Activated naive CD8-positive, alpha-beta T cell treated with anti-CD3 and anti-CD28 coated beads, Interleukin-2, amount 50 U/mL, for 24 hours (primary cell): ENCODE results near the gene SEPTIN12.
"Not testable (repeated sequence)": the region's sequence is repeated elsewhere in the genome, so short reads cannot be mapped to it uniquely, and the experiment has no call there.

Source experiments
- ATAC-seq: fragments of 150-1000 bp; cut with Tn5 transposase; one replicate; pipeline ENCODE4 v1.10.0; 2021
- DNase-seq: peaks from one replicate; pipeline ENCODE4 v3.0.0; 2021
- H3K27ac Mint-ChIP-seq: one replicate; pipeline ENCODE4 v1.8.0; 2021; ENCODE audit warnings: mild to moderate bottlenecking, mixed read lengths
- H3K27me3 Mint-ChIP-seq: one replicate; pipeline ENCODE4 v1.8.0; 2021; ENCODE audit warnings: mixed read lengths
- H3K36me3 Mint-ChIP-seq: one replicate; pipeline ENCODE4 v1.8.0; 2021; ENCODE audit warnings: low read depth, mixed read lengths
- H3K4me1 Mint-ChIP-seq: one replicate; pipeline ENCODE4 v1.8.0; 2021; ENCODE audit warnings: mixed read lengths
- H3K4me3 Mint-ChIP-seq: one replicate; pipeline ENCODE4 v1.8.0; 2021; ENCODE audit warnings: mild to moderate bottlenecking, moderate library complexity, mixed read lengths
- H3K9me3 Mint-ChIP-seq: one replicate; pipeline ENCODE4 v1.8.0; 2021; ENCODE audit warnings: mixed read lengths

Gene SEPTIN12

DNA sequence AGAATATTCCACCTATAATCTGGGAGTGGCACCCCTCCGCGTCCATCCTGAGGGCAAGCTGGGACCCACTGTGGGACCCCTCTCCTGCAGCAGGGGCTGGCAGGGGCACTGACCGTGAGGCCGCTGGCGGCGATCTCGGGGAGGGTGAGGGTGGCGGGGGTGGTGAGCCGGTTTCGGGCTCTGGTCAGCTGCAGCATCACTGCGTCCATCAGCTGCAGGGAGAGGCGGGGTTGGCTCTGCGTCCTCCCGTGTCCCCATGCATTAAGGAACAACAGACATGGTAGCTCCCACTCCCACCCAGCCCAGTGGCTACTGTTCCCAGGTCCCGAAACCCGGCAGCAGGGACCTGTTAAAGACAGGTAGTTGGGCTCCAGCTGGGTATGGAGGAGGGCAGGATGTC lies 10.3 kb upstream of the SEPTIN12 start:
- no peak overlapping the region for H3K4me3 Mint-ChIP-seq
- H3K36me3 Mint-ChIP-seq, result no peaks in the 10 kb centered on the region
- H3K27ac Mint-ChIP-seq, result no peak overlapping the region
- H3K4me1 Mint-ChIP-seq, result peaks cover 7% of the 10 kb centered on the region
- H3K27me3 Mint-ChIP-seq, result no peaks in the 10 kb centered on the region
- H3K9me3 Mint-ChIP-seq, result no peaks in the 10 kb centered on the region
- DNase-seq, result no peak
- no peak for ATAC-seq

DNA sequence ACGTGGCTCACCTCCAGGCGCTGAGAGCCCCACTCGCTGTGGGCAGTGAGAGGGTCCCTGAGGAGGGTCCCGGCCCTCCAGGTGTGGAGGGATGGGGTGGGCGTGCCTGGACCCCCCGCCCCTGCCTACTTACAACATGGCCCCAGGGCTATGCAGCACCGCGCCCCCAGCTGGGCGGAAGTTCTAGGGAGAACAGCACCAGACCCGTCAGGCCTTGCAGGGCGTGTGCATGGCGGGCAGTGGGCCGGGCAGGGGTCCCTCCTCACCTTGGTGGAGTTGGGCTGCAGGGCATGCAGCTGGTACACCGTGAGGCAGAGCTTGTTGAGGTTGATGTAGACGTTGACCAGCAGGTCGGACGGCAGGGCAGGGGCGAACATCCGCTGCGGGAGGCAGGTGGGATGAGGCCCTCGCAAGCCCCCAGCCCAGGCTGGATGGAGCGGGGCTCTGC lies 9.7 kb upstream of the SEPTIN12 start:
- no peaks in the 10 kb centered on the region for H3K27me3 Mint-ChIP-seq
- ATAC-seq (no peak), DNase-seq (no peak)
- no peak overlapping the region for H3K27ac Mint-ChIP-seq
- no peak overlapping the region for H3K4me3 Mint-ChIP-seq
- peaks cover 7% of the 10 kb centered on the region for H3K4me1 Mint-ChIP-seq
- H3K9me3 Mint-ChIP-seq, result no peaks in the 10 kb centered on the region
- H3K36me3 Mint-ChIP-seq, result no peaks in the 10 kb centered on the region

DNA sequence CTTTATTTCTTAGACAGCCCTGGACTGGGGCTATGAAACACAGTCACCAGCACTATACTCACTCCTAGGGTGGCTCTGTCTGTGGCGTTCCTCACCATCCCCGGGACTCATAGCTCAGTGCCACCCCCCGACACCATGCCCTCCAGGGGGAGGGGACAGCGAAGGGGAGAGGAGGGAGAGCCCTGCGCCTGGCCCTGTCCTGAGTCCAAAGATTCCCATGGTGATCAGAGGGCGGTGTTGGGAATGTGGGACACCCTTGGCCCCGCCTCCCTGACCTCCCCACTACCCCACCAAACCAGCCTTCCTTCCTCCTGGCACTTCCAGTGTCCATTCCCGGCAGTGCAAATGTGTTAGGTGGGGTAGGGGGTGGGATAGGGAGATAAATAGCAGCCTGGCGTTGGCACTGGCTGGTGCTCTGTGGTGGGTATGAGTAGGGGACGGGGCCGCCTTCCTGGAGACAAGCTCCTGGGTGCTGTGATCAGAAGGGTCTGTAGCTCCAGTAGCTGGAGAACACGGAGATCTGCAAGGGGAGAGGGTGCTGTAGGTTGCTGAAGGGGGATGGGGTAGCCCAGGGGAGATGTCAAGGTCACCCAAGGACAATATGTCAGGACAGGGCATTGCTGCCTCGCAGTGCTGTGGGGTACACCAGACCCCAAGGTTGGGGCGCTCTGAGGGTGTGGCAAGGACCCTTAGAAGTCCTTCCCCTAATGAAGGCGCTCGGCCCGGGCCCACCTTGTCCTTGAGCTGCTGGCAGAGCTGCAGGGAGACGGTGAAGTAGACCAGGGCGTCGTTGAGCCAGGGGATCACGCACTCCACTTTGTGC lies 9.0 kb upstream of the SEPTIN12 start:
- H3K9me3 Mint-ChIP-seq, result no peaks in the 10 kb centered on the region

DNA sequence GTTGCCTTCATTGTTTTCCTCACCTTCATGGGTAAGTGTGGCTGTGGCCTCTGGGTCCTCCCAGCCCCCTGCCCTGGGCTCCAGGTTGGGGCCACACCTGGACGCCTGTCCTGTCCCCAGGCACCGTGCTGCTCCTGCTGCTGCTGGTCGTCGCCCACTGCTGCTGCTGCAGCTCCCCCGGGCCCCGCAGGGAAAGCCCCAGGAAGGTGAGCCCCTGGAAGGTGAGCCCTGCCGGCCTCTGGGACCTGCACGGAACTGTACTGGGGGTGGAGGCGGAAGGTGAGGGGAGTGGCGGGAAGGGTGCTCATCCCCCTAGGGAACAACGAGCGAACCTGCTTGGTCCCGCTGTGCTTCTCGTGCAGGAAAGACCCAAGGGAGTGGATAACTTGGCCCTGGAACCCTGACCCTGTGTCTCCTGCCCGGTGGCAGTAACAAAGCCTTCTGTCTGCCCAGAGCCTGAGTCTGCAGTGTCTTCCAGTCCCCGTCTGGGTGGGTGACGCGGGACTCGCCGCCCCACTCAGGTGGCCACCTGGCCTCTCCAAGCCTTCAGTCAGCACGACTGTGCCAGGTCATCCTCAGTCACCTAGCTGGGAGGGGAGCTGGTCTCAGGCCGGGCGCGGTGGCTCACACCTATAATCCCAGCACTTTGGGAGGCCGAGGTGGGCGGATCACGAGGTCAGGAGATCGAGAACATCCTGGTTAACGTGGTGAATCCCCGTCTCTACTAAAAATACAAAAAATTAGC lies 7.9 kb upstream of the SEPTIN12 start:
- Mint-ChIP-seq H3K27me3 (no peaks in the 10 kb centered on the region), H3K36me3 (no peaks in the 10 kb centered on the region), H3K4me3 (no peak overlapping the region), H3K4me1 (peaks cover 7% of the 10 kb centered on the region), H3K27ac (no peak overlapping the region), H3K9me3 (no peaks in the 10 kb centered on the region)
- ATAC-seq, result no peak
- DNase-seq, result no peak

More for the DNA sequence above, 9.0 kb upstream of the SEPTIN12 start:
- no peak overlapping the region for H3K27ac Mint-ChIP-seq
- no peak overlapping the region for H3K4me3 Mint-ChIP-seq
- no peak for DNase-seq
- no peaks in the 10 kb centered on the region for H3K36me3 Mint-ChIP-seq
- H3K27me3 Mint-ChIP-seq, result no peaks in the 10 kb centered on the region
- no peak for ATAC-seq
- peaks cover 7% of the 10 kb centered on the region for H3K4me1 Mint-ChIP-seq

DNA sequence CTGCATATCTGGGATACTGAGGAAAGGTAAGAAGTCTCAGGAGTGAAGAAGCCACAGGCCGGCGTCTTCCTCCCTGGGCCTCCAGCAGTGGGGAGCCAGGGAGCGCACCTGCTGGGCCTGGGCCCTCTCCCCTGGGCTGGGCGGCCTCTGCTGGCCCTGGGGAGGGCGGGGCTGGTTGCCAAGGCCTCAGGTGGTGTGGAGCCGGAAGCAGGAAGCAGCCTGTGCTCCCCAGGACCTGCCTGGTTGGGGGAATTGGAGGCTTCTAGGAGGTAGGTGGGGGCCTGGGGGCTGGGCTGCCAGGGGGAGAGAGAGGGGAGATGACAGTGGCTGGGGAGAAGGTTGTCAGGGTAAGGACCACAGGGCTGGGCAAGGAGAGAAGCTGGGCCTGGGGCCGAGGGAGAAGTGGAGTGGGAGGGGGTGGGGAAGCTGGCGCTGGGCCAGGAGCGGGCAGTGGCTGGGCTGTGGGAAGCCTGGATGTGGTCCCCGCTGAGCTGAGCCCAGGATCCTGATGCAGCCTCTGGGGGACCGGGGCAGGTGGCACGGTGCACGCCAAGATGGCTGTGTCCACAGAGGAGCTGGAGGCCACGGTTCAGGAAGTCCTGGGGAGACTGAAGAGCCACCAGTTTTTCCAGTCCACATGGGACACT lies 7.2 kb upstream of the SEPTIN12 start, which contains the start of gene SMIM22:
SMIM22 (plus strand) TSS at position 189 of the 647 bp plus-strand sequence; CDS start at position 555, 366 bp downstream.
- Mint-ChIP-seq H3K9me3 (no peaks in the 10 kb centered on the region), H3K27me3 (peaks cover 1% of the 10 kb centered on the region), H3K36me3 (no peaks in the 10 kb centered on the region), H3K27ac (no peak within 1 kb of the TSS), H3K4me1 (peaks cover 2% of the 10 kb centered on the region), H3K4me3 (no peak within 1 kb of the TSS)
- no peak for DNase-seq
- ATAC-seq, result no peak

DNA sequence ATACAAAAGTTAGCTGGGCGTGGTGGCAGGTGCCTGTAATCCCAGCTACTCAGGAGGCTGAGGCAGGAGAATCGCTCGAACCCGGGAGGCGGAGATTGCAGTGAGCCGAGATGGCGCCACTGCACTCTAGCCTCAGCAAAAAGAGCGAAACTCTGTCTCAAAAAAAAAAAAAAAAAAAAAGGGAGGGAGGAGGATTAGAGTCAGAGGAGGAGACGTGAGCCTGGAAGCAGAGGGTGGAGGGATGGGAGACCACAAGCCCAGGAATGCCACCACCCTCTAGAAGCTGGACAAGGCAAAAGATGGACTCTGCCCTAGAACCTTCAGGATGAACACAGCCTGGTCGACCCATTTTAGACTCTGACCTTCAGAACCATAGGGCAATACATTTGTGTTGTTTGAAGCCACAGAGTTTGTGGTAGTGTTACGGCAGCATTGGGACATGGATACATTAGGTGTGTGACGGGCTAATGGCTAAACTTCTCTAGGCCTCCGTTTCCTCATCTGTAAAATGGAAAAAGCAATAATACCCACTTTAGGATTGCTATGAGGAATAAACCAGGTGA lies 4.9 kb upstream of the SEPTIN12 start:
- H3K36me3 Mint-ChIP-seq, result no peaks in the 10 kb centered on the region
- DNase-seq (no peak), ATAC-seq (no peak)
- H3K27me3 Mint-ChIP-seq, result peaks cover 1% of the 10 kb centered on the region
- no peaks in the 10 kb centered on the region for H3K9me3 Mint-ChIP-seq
- H3K4me1 Mint-ChIP-seq, result no peaks in the 10 kb centered on the region
- H3K4me3 Mint-ChIP-seq, result no peak overlapping the region
- H3K27ac Mint-ChIP-seq, result no peak overlapping the region

DNA sequence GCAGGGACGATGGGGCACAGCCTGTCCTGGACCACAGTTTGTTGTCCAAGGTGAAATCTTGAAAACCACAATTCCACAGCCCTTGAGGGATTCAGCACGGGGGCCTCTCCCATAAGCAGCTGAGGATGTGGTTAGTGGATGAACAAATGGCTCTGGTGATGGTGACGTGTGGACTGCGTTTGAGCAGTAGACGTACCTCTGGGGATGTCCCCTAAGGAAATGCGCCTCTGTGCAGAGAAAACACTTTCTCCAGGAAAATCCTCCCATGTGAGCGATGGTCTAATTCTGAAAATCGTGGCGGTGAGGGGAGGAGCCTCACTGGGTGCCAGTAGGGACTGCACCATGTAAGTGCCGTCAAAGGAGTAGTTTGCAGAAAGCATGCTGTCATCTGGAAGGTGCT lies 2.7 kb upstream of the SEPTIN12 start:
- no peak for ATAC-seq
- Mint-ChIP-seq H3K27ac (no peak overlapping the region), H3K27me3 (peaks cover 1% of the 10 kb centered on the region), H3K9me3 (no peaks in the 10 kb centered on the region), H3K4me1 (no peaks in the 10 kb centered on the region), H3K36me3 (no peaks in the 10 kb centered on the region), H3K4me3 (no peak overlapping the region)
- DNase-seq, result no peak

DNA sequence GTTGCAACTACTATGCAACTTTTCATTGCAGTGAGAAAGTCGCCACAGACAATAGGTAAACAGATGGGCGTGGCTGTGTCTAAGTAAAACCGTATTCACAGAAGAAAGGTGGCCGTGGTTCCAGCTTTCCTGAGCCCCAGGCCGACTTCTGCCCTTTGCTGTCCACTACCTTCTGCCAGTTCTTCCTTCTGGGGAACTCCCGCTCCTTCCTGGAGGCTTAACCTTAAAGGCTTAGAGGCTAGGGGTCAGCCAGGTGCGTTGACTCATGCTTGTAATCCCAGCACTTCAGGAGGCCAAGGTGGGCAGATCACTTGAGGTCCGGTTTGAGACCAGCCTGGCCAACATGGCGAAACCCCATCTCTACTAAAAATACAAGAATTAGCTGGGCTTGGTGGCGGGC lies 2.1 kb upstream of the SEPTIN12 start:
- H3K36me3 Mint-ChIP-seq, result no peaks in the 10 kb centered on the region
- no peak for ATAC-seq
- no peak overlapping the region for H3K27ac Mint-ChIP-seq
- no peak overlapping the region for H3K4me3 Mint-ChIP-seq
- no peak for DNase-seq
- no peaks in the 10 kb centered on the region for H3K9me3 Mint-ChIP-seq
- peaks cover 1% of the 10 kb centered on the region for H3K27me3 Mint-ChIP-seq
- no peaks in the 10 kb centered on the region for H3K4me1 Mint-ChIP-seq

DNA sequence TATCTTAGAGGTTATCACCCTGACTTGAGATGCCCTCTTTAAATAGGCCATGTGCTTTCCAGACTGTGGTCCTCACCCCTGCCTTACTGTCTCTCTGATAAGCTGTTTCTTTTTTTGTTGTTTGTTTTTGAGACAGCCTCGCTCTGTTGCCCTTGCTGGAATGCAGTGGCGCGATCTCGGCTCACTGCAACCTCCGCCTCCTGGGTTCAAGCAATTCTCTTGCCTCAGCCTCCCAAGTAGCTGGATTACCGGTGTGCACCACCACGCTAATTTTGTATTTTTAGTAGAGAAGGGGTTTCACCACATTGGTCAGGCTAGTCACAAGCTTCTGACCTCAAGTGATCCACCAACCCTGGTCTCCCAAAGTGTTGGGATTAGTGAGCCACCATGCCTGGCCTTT lies 765 bp upstream of the SEPTIN12 start:
- no peaks in the 10 kb centered on the region for H3K9me3 Mint-ChIP-seq
- no peaks in the 10 kb centered on the region for H3K4me1 Mint-ChIP-seq
- H3K27me3 Mint-ChIP-seq, result peaks cover 1% of the 10 kb centered on the region
- H3K36me3 Mint-ChIP-seq, result no peaks in the 10 kb centered on the region
- H3K27ac Mint-ChIP-seq, result no peak overlapping the region
- no peak for DNase-seq
- ATAC-seq, result no peak
- no peak overlapping the region for H3K4me3 Mint-ChIP-seq

DNA sequence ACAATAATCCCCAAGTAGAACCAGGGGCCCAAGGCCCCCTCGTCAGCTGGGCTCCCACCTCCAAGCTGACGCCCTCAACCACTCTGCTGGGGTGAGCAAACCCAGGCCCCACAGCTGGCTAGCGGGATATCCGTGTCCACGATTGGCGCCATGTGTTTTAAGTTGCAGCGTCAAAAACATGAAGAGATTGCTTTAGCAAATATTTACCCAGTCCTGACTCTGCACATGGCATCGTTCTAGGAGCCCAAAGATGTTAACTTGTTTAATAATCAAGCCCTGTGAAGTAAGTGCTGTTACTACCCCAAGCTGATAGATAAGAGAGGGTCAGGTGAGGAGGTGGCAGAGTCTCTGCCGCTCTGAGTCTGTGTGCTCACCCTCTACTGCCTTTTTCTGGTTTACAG lies 344 bp upstream of the SEPTIN12 start:
- DNase-seq, result no peak
- no peak overlapping the region for H3K27ac Mint-ChIP-seq
- no peaks in the 10 kb centered on the region for H3K9me3 Mint-ChIP-seq
- peaks cover 1% of the 10 kb centered on the region for H3K27me3 Mint-ChIP-seq
- H3K4me1 Mint-ChIP-seq, result no peaks in the 10 kb centered on the region
- no peaks in the 10 kb centered on the region for H3K36me3 Mint-ChIP-seq
- ATAC-seq, result no peak
- H3K4me3 Mint-ChIP-seq, result no peak overlapping the region

DNA sequence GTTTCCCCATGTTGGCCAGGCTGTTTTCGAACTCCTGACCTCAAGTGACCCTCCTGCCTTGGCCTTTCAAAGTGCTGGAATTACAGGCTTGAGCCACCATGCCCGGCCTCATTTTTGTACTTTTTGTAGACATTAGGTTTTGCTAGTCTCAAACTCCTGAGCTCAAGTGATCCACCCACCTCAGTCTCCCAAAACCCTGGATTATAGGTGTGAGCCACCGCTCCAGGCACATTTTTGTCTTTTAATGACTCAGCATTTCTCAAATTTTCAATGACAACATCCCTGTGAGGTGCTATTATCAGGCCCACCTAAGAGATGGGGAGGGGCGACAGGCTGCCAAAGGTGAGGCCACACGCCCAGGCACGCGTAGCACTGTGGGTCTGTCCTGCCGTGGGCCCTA lies 1.1 kb downstream of the SEPTIN12 start:
- DNase-seq, result no peak
- Mint-ChIP-seq H3K36me3 (no peaks in the 10 kb centered on the region), H3K27ac (no peak overlapping the region), H3K9me3 (no peaks in the 10 kb centered on the region), H3K4me1 (no peaks in the 10 kb centered on the region), H3K27me3 (peaks cover 1% of the 10 kb centered on the region), H3K4me3 (no peak overlapping the region)
- ATAC-seq, result no peak

DNA sequence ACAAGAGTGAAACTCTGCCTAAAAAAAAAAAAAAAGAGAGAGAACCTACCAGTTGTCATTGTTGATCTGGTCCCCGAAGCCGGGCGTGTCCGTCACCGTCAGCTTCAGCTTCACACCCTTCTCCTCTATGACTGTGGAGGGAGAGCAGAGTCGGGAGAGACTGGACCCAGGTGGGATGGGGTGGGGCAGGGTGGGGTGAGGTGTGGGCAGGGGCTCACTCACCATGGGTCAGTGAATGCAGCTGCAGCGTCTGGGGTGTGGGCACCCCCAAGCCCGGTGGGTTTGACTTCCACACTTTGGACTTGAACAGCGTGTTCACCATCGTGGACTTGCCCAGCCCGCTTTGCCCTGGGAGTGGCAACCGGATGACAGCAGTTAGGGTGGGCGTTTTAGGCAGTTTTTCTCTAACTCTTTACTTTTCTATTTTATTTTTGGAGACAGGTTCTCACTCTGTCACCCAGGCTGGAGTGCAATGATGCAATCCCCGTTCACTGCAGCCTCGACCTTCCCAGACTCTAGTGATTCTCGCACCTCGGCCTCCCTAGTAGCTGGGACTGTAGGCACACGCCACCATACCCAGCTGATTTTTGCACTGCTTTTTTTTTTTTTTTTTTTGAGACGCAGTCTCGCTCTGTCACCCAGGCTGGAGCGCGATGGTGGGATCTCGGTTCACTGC lies 2.2 kb downstream of the SEPTIN12 start:
- Mint-ChIP-seq H3K4me1 (no peaks in the 10 kb centered on the region), H3K36me3 (no peaks in the 10 kb centered on the region), H3K9me3 (no peaks in the 10 kb centered on the region), H3K27ac (no peak overlapping the region), H3K27me3 (peaks cover 1% of the 10 kb centered on the region), H3K4me3 (no peak overlapping the region)
- ATAC-seq, result no peak
- no peak for DNase-seq

DNA sequence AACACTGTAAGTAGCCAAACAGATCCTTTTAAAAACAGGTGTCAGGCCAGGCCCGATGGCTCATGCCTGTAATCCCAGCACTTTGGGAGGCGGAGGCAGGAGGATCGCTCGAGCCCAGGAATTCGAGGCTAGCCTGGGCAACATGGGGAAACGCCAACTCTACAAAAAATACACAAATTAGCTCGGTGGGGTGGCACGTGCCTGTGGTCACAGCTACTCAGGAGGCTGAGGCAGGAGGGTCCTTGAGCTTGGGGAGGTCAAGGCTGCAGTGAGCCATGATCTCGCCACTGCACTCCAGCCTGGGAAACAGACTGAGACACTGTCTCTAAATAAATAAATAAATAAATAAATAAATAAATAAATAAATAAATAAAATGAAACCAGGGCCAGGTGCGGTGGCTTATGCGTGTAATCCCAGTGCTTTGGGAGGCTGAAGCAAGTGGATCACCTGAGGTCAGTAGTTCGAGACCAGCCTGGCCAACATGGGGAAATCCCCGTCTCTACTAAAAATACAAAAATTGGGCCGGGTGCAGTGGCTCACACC lies 3.6 kb downstream of the SEPTIN12 start:
- not testable (repeated sequence) for H3K4me3 Mint-ChIP-seq, DNase-seq, H3K27me3 Mint-ChIP-seq, H3K4me1 Mint-ChIP-seq, ATAC-seq, H3K36me3 Mint-ChIP-seq, H3K9me3 Mint-ChIP-seq, H3K27ac Mint-ChIP-seq

DNA sequence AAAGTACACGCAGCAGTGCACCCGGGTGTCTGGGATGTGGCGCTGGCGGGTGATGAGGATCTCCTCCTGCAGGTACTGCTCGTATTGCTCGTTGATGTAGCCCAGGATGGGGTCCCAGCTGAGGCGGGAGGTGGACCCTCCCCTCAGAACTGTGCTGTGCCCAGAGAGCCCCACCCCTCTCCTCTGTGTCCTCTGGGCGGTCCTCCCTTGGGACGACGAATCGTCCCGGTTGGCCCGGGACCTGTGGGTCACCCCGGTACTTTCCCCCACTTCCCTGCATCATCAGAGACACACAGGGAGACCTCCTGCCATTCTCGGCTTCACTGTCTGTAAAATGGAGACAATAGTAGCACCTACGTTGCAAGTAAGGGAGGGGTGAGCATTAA lies 4.2 kb downstream of the SEPTIN12 start:
- Mint-ChIP-seq H3K27ac (no peak overlapping the region), H3K27me3 (no peaks in the 10 kb centered on the region), H3K36me3 (no peaks in the 10 kb centered on the region), H3K4me3 (no peak overlapping the region), H3K9me3 (no peaks in the 10 kb centered on the region), H3K4me1 (no peaks in the 10 kb centered on the region)
- ATAC-seq (no peak), DNase-seq (no peak)
